ENCODE results near the gene ZNF737.

Gene ZNF737

GRCh38 chr19:20513189-20513904 lies 52.2 kb downstream of the ZNF737 start:
- no peak for ATAC-seq
- no peak for TF ChIP-seq ZNF70 (CRISPR knock-in tag; IDR thresholded peaks at IDR 0.05)
- no peak for TF ChIP-seq ISL1 (CRISPR knock-in tag; IDR thresholded peaks at IDR 0.05)
- no peak for TF ChIP-seq SNAI2 (CRISPR knock-in tag; IDR thresholded peaks at IDR 0.05)
- no peak for TF ChIP-seq CSDC2 (CRISPR knock-in tag; IDR thresholded peaks at IDR 0.05)
- TF ChIP-seq CSRNP3 (CRISPR knock-in tag; IDR thresholded peaks at IDR 0.05), result no peak
- no peak for TF ChIP-seq TOX (CRISPR knock-in tag; IDR thresholded peaks at IDR 0.05; ENCODE audit: borderline replicate concordance)
- no peak for TF ChIP-seq PATZ1 (CRISPR knock-in tag; IDR thresholded peaks at IDR 0.05; ENCODE audit: borderline replicate concordance)
- TF ChIP-seq, protein P1, sequence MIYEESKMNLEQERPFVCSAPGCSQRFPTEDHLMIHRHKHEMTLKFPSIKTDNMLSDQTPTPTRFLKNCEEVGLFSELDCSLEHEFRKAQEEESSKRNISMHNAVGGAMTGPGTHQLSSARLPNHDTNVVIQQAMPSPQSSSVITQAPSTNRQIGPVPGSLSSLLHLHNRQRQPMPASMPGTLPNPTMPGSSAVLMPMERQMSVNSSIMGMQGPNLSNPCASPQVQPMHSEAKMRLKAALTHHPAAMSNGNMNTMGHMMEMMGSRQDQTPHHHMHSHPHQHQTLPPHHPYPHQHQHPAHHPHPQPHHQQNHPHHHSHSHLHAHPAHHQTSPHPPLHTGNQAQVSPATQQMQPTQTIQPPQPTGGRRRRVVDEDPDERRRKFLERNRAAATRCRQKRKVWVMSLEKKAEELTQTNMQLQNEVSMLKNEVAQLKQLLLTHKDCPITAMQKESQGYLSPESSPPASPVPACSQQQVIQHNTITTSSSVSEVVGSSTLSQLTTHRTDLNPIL (CRISPR knock-in tag; IDR thresholded peaks at IDR 0.05; ENCODE audit: low read depth), result no peak
- TF ChIP-seq TCF4 (CRISPR knock-in tag; IDR thresholded peaks at IDR 0.05; ENCODE audit: borderline replicate concordance), result no peak
- TF ChIP-seq OSR1 (CRISPR knock-in tag; IDR thresholded peaks at IDR 0.05), result no peak
- no peak for TF ChIP-seq ZFP30 (CRISPR knock-in tag; IDR thresholded peaks at IDR 0.05)
- no peak for TF ChIP-seq RARB (CRISPR knock-in tag; IDR thresholded peaks at IDR 0.05)
- TF ChIP-seq, protein P2, sequence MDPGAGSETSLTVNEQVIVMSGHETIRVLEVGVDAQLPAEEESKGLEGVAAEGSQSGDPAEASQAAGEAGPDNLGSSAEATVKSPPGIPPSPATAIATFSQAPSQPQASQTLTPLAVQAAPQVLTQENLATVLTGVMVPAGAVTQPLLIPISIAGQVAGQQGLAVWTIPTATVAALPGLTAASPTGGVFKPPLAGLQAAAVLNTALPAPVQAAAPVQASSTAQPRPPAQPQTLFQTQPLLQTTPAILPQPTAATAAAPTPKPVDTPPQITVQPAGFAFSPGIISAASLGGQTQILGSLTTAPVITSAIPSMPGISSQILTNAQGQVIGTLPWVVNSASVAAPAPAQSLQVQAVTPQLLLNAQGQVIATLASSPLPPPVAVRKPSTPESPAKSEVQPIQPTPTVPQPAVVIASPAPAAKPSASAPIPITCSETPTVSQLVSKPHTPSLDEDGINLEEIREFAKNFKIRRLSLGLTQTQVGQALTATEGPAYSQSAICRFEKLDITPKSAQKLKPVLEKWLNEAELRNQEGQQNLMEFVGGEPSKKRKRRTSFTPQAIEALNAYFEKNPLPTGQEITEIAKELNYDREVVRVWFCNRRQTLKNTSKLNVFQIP (CRISPR knock-in tag; IDR thresholded peaks at IDR 0.05; ENCODE audit: borderline replicate concordance, low read depth), result no peak
- no peak for TF ChIP-seq ESRRG (CRISPR knock-in tag; IDR thresholded peaks at IDR 0.05)
- TF ChIP-seq, protein P3, sequence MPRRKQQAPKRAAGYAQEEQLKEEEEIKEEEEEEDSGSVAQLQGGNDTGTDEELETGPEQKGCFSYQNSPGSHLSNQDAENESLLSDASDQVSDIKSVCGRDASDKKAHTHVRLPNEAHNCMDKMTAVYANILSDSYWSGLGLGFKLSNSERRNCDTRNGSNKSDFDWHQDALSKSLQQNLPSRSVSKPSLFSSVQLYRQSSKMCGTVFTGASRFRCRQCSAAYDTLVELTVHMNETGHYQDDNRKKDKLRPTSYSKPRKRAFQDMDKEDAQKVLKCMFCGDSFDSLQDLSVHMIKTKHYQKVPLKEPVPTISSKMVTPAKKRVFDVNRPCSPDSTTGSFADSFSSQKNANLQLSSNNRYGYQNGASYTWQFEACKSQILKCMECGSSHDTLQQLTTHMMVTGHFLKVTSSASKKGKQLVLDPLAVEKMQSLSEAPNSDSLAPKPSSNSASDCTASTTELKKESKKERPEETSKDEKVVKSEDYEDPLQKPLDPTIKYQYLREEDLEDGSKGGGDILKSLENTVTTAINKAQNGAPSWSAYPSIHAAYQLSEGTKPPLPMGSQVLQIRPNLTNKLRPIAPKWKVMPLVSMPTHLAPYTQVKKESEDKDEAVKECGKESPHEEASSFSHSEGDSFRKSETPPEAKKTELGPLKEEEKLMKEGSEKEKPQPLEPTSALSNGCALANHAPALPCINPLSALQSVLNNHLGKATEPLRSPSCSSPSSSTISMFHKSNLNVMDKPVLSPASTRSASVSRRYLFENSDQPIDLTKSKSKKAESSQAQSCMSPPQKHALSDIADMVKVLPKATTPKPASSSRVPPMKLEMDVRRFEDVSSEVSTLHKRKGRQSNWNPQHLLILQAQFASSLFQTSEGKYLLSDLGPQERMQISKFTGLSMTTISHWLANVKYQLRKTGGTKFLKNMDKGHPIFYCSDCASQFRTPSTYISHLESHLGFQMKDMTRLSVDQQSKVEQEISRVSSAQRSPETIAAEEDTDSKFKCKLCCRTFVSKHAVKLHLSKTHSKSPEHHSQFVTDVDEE (CRISPR knock-in tag; IDR thresholded peaks at IDR 0.05), result no peak
- TF ChIP-seq ZC3H10 (CRISPR knock-in tag; IDR thresholded peaks at IDR 0.05), result no peak
- TF ChIP-seq PPARA (CRISPR knock-in tag; IDR thresholded peaks at IDR 0.05; ENCODE audit: borderline replicate concordance), result no peak

DNA sequence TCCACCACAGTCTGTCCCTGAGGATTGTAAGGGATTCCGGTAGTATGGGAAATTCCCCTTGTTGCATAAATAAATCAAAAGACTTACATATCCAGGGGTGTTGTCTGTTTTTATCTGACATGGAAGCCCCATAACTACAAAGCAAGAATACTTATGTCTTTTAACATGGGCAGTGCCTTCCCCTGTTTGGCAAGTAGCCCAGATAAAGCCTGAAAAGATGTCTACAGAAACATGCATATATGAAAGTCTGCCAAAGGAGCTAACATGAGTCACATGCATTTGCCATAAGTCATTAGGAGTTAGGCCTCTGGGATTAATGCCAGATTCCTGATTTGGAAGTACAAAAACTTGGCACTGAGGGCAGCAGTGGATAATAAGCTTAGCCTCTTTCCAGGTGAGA lies 62.1 kb downstream of the ZNF737 start:
- no peak for ATAC-seq
- TF ChIP-seq ISL1 (CRISPR knock-in tag; IDR thresholded peaks at IDR 0.05) (peak; percentile 31; the same call in 1 of the 2 replicates), ZFP30 (CRISPR knock-in tag; IDR thresholded peaks at IDR 0.05) (no peak)

Data from SK-N-SH treated with all-trans-retinoic acid at 6 μM for 48 hours (cell line).